GM23248 (cell line): ENCODE results near the gene PEAK1. TPM values are rescaled to one million over a fixed set of nuclear protein-coding genes. Genes with fewer than 3 reads are reported as not detected.

Source experiments
- DNase-seq: peaks from one replicate; pipeline ENCODE4 v3.0.0-alpha.2; 2015
- H2AFZ ChIP-seq: fragments of 200-600 bp; sonication (generic); 2 replicates; pipeline ENCODE4 v1.6.1; 2016; ENCODE audit warnings: antibody characterized with exemption
- H3F3A ChIP-seq: fragments of 200-600 bp; sonication (generic); 2 replicates; pipeline ENCODE4 v1.6.1; 2016; ENCODE audit warnings: mild to moderate bottlenecking, antibody characterized with exemption, mixed run types; ENCODE audit not compliant: insufficient read depth
- H3K27ac ChIP-seq: fragments of 200-600 bp; sonication (generic); 2 replicates; pipeline ENCODE4 v1.5.1; 2016; ENCODE audit warnings: mild to moderate bottlenecking
- H3K27me3 ChIP-seq: fragments of 200-600 bp; sonication (generic); replicated peaks from 2 replicates; pipeline ENCODE4 v1.6.1; 2016; ENCODE audit warnings: mild to moderate bottlenecking; ENCODE audit not compliant: insufficient read depth
- H3K36me3 ChIP-seq: fragments of 200-600 bp; sonication (generic); 2 replicates; pipeline ENCODE4 v1.6.1; 2016; ENCODE audit warnings: low read depth, mild to moderate bottlenecking
- H3K4me1 ChIP-seq: fragments of 200-600 bp; sonication (generic); 2 replicates; pipeline ENCODE4 v1.6.1; 2016; ENCODE audit warnings: mild to moderate bottlenecking; ENCODE audit not compliant: insufficient read depth
- H3K4me2 ChIP-seq: fragments of 200-600 bp; sonication (generic); one replicate; pipeline ENCODE4 v1.6.1; 2016; ENCODE audit warnings: mild to moderate bottlenecking; ENCODE audit not compliant: unreplicated experiment
- H3K4me3 ChIP-seq: fragments of 200-600 bp; sonication (generic); 2 replicates; pipeline ENCODE4 v1.5.1; 2016; ENCODE audit warnings: mild to moderate bottlenecking
- H3K79me2 ChIP-seq: fragments of 200-600 bp; sonication (generic); 2 replicates; pipeline ENCODE4 v1.6.1; 2016; ENCODE audit warnings: mild to moderate bottlenecking; ENCODE audit not compliant: insufficient read depth
- H3K9ac ChIP-seq: fragments of 200-600 bp; sonication (generic); 2 replicates; pipeline ENCODE4 v1.6.1; 2016; ENCODE audit warnings: mild to moderate bottlenecking
- H3K9me2 ChIP-seq: fragments of 200-600 bp; sonication (generic); 2 replicates; pipeline ENCODE4 v1.6.1; 2016; ENCODE audit warnings: mixed run types, mild to moderate bottlenecking, moderate library complexity; ENCODE audit not compliant: insufficient read depth
- H3K9me3 ChIP-seq: fragments of 200-600 bp; sonication (generic); one replicate; pipeline ENCODE4 v1.6.1; 2017; ENCODE audit warnings: low read depth
- H4K20me1 ChIP-seq: fragments of 200-600 bp; sonication (generic); 2 replicates; pipeline ENCODE4 v1.6.0; 2016; ENCODE audit not compliant: insufficient read depth
- EZH2 ChIP-seq: fragments of 200-600 bp; sonication (generic); IDR thresholded peaks from 2 replicates; pipeline ENCODE4 v1.6.1; 2018; ENCODE audit warnings: antibody characterized with exemption, mild to moderate bottlenecking; ENCODE audit not compliant: insufficient read depth, poor library complexity, severe bottlenecking
- EZH2phosphoT487 ChIP-seq: fragments of 200-600 bp; sonication (generic); IDR thresholded peaks from 2 replicates; pipeline ENCODE4 v1.6.1; 2018; ENCODE audit warnings: antibody characterized with exemption, moderate library complexity, mild to moderate bottlenecking, low read depth; ENCODE audit not compliant: insufficient read depth
- WGBS, 2 experiments: methylation state at CpG; one replicate each; pipeline ENCODE4 v1.1.6; 2015 to 2017; ENCODE audit warnings: low lambda C conversion rate in 2 of 2, low coverage in 1 of 2; ENCODE audit errors: missing lambda C conversion rate in 2 of 2; 5-methylcytosine and 5-hydroxymethylcytosine counted together
- in situ Hi-C: fragments of 300-500 bp; cut with MboI; formaldehyde crosslinking; loops from 2 replicates; pipeline ENCODE4 v1.15.0; 2020
- polyA plus RNA-seq: library from polyadenylated mRNA; unstranded; fragments of >200 nt; fragmentation: Nextera tagmentation; extraction: Ambion mirVana; gene quantifications from 2 replicates; pipeline ENCODE4 v1.2.1, GENCODE V29; 2016
- total RNA-seq: library from RNA; depleted of rRNA; stranded (reverse); fragments of >200 nt; shearing (Covaris generic); gene quantifications from 2 replicates; pipeline ENCODE4 v1.2.3, GENCODE V29; 2014; rRNA removed

The PEAK1 gene
- total and polyA plus RNA-seq, 2 experiments from 2014 or later: 22.4 to 74.5 TPM

GRCh38 chr15:77057072-77057471 is 362.8 kb downstream of the PEAK1 start:
- 0 out of 2 replicates have a peak, but pooled peaks cover 5% of the 10 kb centered on the region for H3K36me3 ChIP-seq
- in situ Hi-C loops: no loop called here
- WGBS, 2 experiments: 92 to 100% methylated on average over 1 of the region's 1 CpG
- H3K9ac ChIP-seq: no peak overlapping the region
- peaks cover 72% of the 10 kb centered on the region for H3K79me2 ChIP-seq
- H3K9me2 ChIP-seq: no peaks in the 10 kb centered on the region
- no peak overlapping the region for H2AFZ ChIP-seq
- peak overlapping the region; percentile 13 for H3K4me2 ChIP-seq
- no peaks in the 10 kb centered on the region for H4K20me1 ChIP-seq
- no peak for TF ChIP-seq EZH2phosphoT487
- no peak for TF ChIP-seq EZH2
- H3K27me3 ChIP-seq: no peaks in the 10 kb centered on the region
- peaks cover 32% of the 10 kb centered on the region for H3F3A ChIP-seq
- no peak overlapping the region for H3K4me3 ChIP-seq
- H3K27ac ChIP-seq: no peak overlapping the region
- H3K4me1 ChIP-seq: peaks cover 43% of the 10 kb centered on the region
- no peaks in the 10 kb centered on the region for H3K9me3 ChIP-seq
- DNase-seq: no peak

- Histone ChIP-seq H3K9me3 (no peaks in the 10 kb centered on the region), H3K27ac (no peak overlapping the region), H3K79me2 (peaks cover 49% of the 10 kb centered on the region), H2AFZ (no peak overlapping the region), H3K9me2 (no peaks in the 10 kb centered on the region), H3K36me3 (0 out of 2 replicates have a peak, but pooled peaks cover 5% of the 10 kb centered on the region), H3F3A (peaks cover 12% of the 10 kb centered on the region), H3K4me1 (peaks cover 22% of the 10 kb centered on the region), H3K27me3 (no peaks in the 10 kb centered on the region), H3K4me3 (no peak overlapping the region), H3K9ac (no peak overlapping the region), H3K4me2 (no peak overlapping the region), H4K20me1 (no peaks in the 10 kb centered on the region)
- TF ChIP-seq EZH2phosphoT487: no peak
- TF ChIP-seq EZH2: no peak
- DNase-seq: no peak
- in situ Hi-C loops: no loop called here
- WGBS, 2 experiments: 94 to 100% methylated on average over 2 of the region's 2 CpGs
Measured at GRCh38 chr15:77053709-77054108, 366.2 kb downstream of the PEAK1 start.

GRCh38 chr15:77052556-77052955 is 367.3 kb downstream of the PEAK1 start:
- Histone ChIP-seq H2AFZ (no peak overlapping the region), H3K4me3 (no peak overlapping the region), H3K9me3 (no peaks in the 10 kb centered on the region), H3K36me3 (0 out of 2 replicates have a peak, but pooled peaks cover 5% of the 10 kb centered on the region), H3K9me2 (no peaks in the 10 kb centered on the region), H3K27me3 (no peaks in the 10 kb centered on the region), H4K20me1 (no peaks in the 10 kb centered on the region), H3K79me2 (peaks cover 38% of the 10 kb centered on the region), H3F3A (peaks cover 23% of the 10 kb centered on the region), H3K4me2 (no peak overlapping the region), H3K9ac (no peak overlapping the region), H3K4me1 (peaks cover 28% of the 10 kb centered on the region), H3K27ac (no peak overlapping the region)
- no peak for DNase-seq
- TF ChIP-seq EZH2 (no peak), EZH2phosphoT487 (no peak)
- WGBS, 2 experiments: 84 to 85% methylated on average over 2 of the region's 2 CpGs
- in situ Hi-C loops: no loop called here

Other genes with a start within 250 kb of the PEAK1 start
- 17.8 and 25.1 TPM in 2 replicates for gene HMG20A, start 784 bp upstream of the PEAK1 start, total RNA-seq
- gene HMG20A, start 784 bp upstream of the PEAK1 start, polyA plus RNA-seq: 15.1 and 20.4 TPM in 2 replicates
- gene LINGO1, start 212.8 kb upstream of the PEAK1 start, total RNA-seq: not detected in 2 replicates
- not detected in 2 replicates for gene LINGO1, start 212.8 kb upstream of the PEAK1 start, polyA plus RNA-seq